ENCODE results near the gene ZNRF4.

Gene ZNRF4

DNA sequence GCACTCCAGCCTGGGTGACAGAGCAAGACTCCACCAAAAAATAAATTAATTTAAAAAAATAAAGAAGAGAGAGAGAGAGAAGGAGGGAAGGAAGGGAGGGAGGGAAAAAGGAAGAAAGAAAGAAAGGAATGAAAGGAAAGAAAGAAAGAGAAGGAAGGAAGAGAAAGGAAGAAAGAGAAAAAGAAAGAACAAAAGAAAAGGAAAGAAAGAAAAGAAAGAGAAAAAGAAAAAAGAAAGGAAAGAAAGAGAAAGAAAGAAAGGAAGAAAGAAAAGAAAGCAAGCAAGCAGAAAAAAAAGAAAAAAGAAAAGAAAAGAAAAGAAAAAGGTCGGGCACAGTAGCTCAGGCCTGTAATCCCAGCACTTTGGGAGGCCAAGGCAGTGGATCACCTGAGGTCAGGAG, 14.9 kb upstream of the ZNRF4 start:
- in situ Hi-C loops (cut with HindIII; ENCODE audit: low sequenced_read_pairs): no loop called here

DNA sequence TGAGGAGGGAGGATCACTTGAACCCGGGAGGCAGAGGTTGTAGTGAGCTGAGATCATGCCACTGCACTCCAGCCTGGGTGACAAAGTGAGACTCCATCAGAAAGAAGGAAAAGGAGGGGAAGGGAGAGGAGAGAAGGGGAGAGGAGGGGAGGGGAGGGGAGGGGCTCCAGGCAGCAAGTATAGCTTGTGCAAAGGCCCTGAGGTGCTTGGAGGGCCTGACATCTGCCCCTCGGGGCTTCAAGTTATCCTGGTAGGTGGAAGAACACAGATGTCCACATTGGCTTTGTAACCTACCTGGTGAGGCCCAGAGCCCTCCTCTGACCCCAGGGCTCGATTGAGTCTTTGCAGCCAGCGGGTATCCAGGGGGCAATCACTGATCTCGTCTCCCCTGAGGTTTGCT, 11.5 kb upstream of the ZNRF4 start:
- in situ Hi-C loops (cut with HindIII; ENCODE audit: low sequenced_read_pairs): no loop called here

DNA sequence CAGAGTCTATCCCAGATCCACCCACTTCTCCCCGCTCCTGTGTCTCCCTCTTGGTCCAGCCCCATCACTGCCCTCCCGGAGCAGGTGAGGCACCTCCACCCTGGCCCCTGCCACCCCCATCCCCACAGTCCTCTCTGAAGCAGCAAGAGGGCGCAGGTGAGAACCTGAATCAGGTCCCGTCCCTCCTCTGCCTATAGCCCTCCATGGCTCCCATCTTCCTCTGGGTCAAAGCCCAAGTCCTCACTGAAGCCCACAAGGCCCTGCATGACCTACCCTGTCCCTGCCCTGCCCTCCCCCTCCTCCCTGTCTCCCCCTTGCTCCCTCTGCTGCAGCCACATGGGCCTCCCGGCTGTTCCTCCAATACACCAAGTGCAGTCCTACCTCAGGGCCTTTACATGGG, 10.8 kb upstream of the ZNRF4 start:
- in situ Hi-C loops (cut with HindIII; ENCODE audit: low sequenced_read_pairs): no loop called here

DNA sequence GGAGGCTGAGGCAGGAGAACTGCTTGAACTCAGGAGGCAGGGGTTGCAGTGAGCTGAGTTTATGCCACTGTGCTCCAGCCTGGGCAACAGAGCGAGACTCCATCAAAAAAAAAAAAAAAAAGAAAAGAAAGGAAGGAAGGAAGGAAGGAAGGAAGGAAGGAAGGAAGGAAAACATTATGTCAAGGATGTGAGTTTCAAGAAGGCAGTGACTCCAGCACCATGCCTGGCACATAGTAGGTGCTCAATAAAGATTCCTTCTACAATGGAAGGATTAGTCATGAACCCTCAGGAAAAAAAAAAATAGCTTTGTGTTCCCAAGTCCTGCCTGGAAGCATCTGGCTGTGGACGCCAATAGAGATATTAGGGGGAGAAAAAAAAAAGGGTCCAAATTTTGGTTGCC, 10.1 kb upstream of the ZNRF4 start:
- in situ Hi-C loops (cut with HindIII; ENCODE audit: low sequenced_read_pairs): no loop called here

DNA sequence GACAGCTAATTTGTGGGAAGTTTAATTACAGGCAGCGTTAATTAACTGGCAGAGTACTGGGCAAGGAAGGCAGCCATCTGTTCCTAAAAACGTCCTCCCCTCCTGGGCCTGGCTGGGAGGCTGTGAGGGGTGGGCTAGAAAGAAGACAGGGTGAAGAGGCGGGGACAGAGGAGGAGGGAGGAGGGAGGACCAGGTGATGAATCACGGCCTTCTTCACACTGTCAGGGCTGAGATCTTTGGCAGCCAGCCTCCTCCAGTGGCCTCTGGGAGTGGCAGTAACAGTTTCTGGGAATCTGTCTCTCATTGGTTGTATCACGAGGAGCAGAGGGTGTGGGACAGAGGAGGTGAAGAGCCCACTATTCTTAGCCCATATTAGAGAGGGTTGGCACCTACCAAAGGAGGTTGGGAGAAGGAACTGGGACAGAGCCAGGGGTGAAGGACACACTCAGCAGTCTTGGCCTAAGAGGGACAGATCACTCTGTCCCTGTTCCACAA, 9.6 kb upstream of the ZNRF4 start:
- in situ Hi-C loops (cut with HindIII; ENCODE audit: low sequenced_read_pairs): no loop called here

DNA sequence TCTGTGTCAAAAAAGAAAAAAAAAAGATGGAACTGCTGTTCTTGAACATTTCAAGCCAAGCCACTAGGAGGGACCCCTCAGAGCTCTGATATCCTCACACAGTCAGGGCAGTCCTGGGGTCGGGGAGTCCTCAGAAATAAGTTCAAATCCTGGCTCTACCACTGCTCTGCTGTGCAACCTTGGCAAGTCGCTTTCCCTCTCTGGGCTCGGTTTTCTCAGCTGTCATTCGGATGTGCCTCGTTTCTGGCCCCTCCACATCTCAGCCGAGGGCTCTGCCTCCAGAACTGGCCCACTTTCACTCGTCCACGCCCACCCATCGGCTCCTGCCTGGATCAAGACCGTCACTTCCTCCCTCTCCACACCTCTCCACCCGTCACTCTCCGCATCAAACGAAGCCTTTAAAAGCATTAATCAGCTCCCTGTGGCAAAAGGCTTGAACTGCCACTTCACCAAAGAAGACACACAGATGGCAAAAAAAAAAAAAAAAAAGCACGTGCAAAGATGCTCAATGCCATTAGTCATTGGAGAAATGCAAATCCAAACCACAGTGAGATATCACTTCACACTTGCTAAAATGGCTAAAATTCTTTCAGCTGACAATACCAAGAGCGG, 7.4 kb upstream of the ZNRF4 start:
- in situ Hi-C loops (cut with HindIII; ENCODE audit: low sequenced_read_pairs): no loop called here

DNA sequence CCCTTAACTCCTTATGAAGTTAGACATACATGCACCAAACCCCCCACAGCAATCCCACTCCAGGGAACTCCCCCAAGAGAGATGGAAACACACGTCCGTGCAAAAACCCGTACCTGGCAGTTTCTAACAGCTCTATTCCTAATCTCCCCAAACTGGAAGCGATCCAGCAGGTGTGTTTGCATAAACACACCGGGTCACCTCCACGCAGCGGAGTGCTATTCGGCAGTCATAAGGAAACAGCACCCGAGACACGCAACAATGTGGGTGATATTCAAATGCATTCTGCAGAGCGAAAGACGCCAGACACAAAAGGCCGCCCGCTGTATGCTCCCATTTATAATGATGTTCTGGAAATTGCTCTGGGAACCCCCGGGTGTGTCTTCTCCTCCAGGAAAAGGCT, 6.8 kb upstream of the ZNRF4 start:
- in situ Hi-C loops (cut with HindIII; ENCODE audit: low sequenced_read_pairs): no loop called here

DNA sequence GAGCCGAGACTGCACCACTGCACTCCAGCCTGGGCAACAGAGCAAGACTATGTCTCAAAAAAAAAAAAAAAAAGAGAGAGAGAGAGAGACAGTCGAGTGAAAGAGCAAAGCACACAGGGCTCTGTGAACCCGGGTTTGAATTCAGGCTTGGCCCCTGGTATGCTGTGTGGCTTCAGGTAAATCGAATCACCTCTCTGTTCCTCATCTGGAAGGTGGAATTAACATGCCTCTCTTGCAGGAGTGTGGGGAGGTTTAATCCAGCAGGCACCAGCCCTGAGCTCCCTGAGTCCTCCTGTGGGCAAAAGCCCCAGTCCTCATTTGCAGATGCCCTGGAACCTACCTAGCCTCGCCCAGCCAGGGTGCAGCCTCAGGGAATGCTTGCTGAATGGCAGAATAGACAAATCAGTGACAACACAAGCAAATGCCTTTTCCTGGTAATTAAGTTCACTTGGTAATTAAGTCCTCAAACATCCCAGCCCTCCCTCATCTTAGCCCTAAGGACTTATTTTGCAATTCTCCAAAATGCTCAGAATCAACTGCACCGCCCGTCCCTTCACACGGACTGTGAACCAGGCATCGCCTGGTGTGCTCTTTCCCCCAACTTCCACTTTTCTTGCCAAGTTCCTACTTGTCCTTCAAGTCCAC, 4.6 kb upstream of the ZNRF4 start:
- in situ Hi-C loops (cut with HindIII; ENCODE audit: low sequenced_read_pairs): no loop called here

DNA sequence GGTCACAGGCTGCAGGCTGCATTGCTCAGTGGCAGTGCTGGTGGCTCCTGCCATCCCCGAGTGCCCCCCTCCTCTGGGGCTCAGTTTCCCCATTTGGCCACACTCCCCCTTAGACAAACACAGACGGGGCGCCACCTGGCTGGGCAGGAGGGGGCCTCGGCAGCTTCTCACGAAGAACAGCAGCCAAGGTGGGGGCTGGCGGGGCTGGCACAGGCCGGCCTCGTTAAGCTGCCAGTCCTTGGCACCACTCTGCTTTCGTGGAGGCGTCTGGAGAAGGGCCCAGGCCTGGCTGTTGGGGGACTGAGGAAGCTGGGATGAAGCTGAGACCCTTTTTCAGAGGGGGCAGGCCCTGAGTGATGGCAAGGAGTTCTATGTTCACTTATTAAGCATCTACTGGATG, 3.7 kb upstream of the ZNRF4 start:
- in situ Hi-C loops (cut with HindIII; ENCODE audit: low sequenced_read_pairs): no loop called here

DNA sequence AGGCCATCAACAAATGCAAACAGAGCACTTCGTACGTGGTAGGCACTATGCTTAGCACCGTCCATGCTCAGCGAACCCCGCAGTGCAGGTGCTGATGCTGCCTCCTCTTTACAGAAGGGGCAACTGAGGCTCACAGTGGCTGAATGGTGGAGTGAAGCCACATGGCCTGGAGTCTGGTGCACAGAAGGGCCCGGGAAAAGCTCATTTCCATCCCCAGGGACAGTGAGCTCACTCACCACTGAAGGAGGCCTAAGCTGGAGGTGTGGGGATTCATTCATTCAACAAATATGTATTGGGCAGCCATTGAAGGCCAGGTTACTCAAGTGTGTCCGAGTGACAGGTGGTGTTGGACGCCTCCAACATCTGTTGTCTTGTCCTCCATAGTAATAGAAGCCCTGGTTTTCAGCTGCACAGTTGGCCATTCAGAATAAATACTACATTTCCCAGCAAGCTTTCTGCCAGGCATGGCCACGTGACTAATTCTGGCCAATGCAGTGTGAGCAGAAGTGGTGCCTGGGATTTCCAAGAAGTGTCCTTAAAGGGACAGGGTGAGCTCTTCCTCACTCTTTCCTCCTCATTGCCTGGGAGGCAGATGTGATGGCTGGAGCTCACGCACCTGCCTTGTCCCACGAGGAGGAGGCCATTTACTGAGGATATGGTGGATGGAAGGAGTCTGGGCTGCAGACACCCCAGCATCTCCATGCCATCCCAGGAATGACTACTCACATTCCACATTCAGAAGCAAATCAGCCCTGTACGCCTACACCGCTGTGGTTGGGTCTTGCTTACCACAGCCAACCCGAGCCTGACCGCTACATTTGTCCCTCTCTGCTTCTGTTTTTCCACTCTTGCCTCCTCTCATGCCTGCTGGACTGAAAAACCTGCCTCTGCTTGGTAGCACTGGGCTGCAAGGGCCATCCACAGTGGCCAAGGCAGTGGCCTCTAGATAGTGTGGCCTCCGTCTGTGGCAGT, 2.3 kb upstream of the ZNRF4 start:
- in situ Hi-C loops (cut with HindIII; ENCODE audit: low sequenced_read_pairs): no loop called here

DNA sequence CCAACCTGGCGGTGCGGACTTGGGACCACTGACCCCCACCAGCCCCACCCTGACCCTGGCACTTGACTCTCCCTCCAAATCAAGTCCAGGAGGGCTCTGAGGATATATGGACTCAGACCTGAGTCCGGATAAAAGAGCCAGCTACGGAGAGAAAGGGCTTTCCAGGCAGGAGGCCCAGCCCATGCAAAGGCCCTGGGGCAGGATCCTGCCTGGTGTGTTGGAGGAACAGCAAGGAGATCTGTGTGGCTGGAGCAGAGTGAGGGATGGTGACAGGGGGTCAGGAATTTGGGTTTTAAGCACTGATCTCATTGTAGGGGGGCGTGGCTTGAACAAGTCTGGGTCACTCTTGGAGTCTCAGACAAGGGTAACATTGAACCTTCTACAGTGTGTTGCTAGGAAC, 474 bp upstream of the ZNRF4 start:
- in situ Hi-C loops (cut with HindIII; ENCODE audit: low sequenced_read_pairs): no loop called here

DNA sequence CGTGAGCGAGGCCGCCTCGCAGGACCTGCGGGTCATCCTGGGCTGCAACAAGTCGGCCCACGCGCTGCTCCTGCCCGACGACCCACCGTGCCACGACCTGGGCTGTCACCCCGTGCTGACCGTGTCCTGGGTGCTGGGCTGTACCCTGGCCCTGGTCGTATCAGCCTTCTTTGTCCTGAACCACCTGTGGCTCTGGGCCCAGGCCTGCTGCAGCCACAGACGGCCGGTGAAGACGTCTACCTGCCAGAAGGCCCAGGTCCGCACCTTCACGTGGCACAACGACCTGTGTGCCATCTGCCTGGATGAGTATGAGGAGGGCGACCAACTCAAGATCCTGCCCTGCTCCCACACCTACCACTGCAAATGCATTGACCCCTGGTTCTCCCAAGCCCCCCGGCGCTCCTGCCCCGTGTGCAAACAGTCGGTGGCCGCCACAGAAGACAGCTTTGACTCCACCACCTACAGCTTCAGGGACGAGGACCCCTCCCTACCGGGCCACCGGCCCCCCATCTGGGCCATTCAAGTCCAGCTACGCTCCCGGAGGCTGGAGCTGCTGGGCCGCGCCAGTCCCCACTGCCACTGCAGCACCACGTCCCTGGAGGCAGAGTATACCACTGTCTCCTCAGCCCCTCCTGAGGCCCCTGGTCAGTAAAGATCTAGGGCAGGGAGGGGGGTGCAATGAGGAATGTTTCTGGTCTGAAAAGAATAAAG, 1.1 kb downstream of the ZNRF4 start:
- in situ Hi-C loops (cut with HindIII; ENCODE audit: low sequenced_read_pairs): no loop called here

DNA sequence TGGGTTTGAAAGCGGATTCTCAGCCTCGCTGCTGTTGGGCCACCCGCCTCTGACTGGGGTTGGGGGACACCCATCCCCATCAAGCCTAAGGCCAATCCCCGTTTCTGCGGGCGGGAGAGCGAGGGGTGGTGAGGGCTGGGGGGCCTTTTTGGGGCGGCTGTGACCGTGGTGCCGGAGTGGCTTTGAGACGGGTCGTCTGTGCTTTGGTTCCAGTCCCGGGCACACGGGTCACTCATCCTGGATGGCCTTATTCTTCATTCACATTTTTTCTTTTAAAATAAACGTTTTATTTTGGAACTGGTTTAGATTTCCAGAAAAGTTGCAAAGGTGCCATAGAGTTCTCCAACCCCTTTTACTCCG, 1.6 kb downstream of the ZNRF4 start:
- in situ Hi-C loops (cut with HindIII; ENCODE audit: low sequenced_read_pairs): no loop called here

DNA sequence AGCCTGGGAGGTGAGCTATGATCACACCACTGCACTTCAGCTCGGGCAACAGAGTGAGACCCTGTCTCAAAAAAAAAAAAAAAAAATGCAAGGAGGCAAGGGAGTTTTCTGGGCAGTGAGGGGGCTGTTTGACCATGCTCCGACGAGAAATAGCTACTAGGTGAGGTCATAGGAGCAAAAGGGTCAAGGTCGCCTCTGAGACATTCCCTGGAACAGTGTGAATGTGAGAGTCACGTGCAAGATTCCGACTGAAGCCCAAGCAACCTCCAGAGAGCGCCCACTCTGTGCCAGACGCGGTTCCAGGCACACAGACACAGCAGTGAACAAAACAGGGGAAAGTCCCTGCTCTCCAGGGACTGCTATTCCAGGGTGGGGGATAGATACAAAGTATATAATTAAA, 2.5 kb downstream of the ZNRF4 start:
- in situ Hi-C loops (cut with HindIII; ENCODE audit: low sequenced_read_pairs): no loop called here

DNA sequence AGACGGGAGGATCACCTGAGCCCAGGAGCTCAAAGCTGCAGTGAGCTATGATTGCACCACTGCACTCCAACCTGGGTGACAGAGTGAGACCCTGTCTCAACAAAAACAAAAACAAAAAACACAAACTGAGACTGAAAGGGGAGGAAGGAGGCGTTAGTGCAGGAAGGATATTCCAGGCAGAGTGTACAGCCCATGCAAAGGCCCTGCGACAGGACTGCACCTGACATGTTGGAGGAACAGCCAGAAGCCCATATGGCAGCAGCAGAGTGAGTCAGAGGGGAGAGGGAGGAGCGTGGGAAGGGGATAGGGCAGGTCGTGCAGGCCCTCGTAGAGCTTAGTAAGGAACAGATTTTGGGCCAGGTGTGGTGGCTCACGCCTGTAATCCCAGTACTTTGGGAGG, 3.2 kb downstream of the ZNRF4 start:
- in situ Hi-C loops (cut with HindIII; ENCODE audit: low sequenced_read_pairs): no loop called here

DNA sequence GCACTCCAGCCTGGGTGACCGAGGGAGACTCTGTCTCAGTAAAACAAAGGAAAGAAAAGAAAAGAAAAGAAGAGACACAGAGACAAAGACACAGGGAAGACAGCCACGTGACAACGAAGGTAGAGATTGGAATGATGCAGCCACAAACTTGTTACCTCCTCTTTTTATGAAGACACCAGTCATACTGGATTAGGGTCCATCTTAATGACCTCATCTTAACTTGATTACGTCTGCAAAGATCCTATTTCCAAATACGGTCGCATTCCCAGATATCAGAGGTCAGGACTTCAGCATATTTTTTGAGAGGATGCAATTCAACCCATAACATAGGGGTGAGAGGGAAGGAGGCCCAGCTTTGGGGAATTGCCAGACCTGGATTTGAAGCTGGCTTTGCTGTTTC, 4.1 kb downstream of the ZNRF4 start:
- in situ Hi-C loops (cut with HindIII; ENCODE audit: low sequenced_read_pairs): no loop called here

DNA sequence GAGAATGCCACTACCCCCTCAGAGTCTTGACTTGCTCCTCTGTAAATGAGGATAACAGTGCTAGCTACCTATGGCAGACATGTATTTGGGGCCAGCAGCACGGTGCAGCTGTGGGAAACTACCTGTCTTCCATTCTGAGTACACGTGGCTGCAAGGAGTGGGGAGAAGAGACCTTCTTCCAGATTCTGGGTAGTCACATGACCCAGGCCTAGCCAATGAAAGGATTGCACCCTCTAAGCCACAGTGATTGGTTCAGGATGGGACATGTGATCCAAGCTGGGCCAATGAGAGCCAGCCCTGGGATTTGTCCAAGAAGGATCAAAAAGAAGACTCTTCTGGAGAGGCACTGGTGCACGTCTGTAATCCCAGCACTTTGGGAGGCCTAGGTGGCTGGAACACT, 5.5 kb downstream of the ZNRF4 start:
- in situ Hi-C loops (cut with HindIII; ENCODE audit: low sequenced_read_pairs): no loop called here

DNA sequence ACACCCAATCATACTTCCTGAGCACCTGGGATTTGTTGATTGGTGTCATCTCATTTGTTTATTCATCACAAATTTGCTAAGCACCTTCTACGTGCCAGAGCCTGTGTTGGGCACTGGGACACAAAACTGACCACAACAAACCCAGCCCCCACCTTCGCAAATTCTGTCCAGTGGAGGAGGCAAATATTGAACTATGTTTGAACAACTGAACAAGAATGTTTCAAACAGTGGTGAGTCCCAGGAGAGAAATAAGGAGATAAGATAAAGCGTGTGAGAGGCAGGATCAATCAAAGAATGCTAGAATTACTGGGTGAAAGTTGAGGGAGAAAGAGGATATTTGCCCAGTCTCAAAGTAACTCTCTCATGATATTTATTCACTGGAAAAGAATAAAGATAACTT, 8.7 kb downstream of the ZNRF4 start:
- in situ Hi-C loops (cut with HindIII; ENCODE audit: low sequenced_read_pairs): no loop called here

DNA sequence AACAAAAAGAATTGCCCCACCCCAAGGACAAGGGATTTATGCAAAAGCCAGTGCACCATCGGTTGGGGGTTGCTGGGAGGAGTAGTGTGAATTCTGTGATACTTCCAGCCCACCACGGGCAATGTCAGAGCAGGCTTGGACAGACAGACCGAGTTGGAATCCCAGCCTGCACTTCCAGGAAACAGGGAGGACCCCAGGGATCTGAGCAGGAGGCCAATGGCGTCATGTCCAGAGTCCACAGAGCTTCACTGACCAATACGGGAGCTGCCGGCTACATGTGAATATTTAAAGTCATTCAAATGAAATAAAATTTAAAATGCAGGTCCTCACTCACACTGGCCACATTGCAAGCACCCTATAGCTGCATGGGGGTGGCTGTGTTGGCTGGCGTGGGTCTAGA, 10.9 kb downstream of the ZNRF4 start:
- in situ Hi-C loops (cut with HindIII; ENCODE audit: low sequenced_read_pairs): no loop called here

DNA sequence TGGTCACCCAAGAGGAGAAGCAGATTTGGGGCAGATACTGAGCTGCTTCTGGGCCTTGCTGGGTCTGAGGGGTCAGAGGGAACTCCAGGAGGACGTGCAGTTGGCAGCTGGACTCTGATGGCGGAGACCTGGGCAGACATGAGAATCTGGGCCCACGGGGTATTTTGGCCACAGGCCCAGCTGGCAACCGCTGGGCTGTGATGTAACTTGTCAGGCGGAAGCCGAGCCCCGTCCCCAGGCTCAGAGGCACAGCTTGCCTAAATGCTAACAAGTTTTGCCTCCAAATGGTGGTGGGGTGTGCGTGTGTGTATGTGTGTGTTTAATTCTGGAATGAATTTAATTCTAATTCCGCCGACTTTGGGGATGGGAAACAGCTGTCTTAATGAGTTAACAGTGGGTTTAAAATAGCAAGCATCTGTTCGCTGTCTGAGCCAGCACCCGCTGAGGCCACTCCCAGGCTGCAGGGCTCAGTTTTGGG, 11.6 kb downstream of the ZNRF4 start:
- in situ Hi-C loops (cut with HindIII; ENCODE audit: low sequenced_read_pairs): no loop called here

DNA sequence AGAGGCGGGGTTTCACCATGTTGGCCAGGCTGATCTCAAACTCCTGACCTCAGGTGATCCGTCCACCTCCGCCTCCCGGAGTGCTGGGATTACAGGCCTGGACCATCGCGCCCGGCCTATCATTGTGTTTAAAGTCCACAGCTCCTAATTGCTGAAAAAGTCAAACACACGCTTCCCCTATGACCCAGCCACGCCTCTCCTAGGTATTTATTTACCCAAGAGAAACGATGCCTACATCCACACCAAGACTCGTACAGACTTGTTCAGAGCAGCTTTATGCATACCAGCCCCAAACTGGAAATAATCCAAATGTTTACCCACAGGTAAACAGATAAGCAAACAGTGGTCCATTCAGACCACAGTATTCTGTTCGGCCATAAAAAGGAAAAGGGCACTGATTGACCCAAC, 15.1 kb downstream of the ZNRF4 start:
- in situ Hi-C loops (cut with HindIII; ENCODE audit: low sequenced_read_pairs): no loop called here

Measured in DLD1 (cell line).